ENCODE results near the gene STX11. TPM values are rescaled to one million over a fixed set of nuclear protein-coding genes. Genes with fewer than 3 reads are reported as not detected.

STX11 gene
- total and polyA plus RNA-seq, 2 experiments from 2014 or later: 1.1 to 2.2 TPM

DNA sequence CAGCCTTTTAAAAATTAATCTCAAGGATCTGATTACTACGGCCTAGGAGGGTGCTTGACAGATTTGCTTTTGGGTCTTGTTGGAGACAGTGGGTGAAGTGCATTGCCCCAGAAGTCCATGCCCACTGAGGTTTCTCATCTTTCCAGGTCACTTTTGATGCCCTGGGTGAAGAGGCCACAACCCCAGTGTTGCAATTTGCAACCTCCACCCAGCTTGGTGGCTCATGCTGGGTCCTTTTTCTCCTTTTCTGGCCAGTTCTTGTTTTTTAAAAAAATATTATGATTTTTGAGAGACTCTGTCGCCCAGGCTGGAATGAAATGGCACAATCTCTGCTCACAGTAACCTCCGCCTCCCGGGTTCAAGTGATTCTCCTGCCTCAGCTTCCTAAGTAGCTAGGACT is 9.4 kb downstream of the STX11 start:
- no peaks in the 10 kb centered on the region for H3K79me2 ChIP-seq (ENCODE audit: insufficient read depth)
- H3K9me2 ChIP-seq (ENCODE audit: insufficient read depth): no peaks in the 10 kb centered on the region
- H3K4me1 ChIP-seq (ENCODE audit: insufficient read depth): peaks cover 15% of the 10 kb centered on the region
- in situ Hi-C loops (cut with MboI): no loop called here
- no peaks in the 10 kb centered on the region for H4K20me1 ChIP-seq (ENCODE audit: insufficient read depth)
- no peak for TF ChIP-seq EZH2 (IDR thresholded peaks at IDR 0.05; ENCODE audit: insufficient read depth, poor library complexity, severe bottlenecking)
- TF ChIP-seq EZH2phosphoT487 (IDR thresholded peaks at IDR 0.05; ENCODE audit: insufficient read depth, low read depth): no peak
- H3K36me3 ChIP-seq (ENCODE audit: low read depth): no peaks in the 10 kb centered on the region
- no peak overlapping the region for H2AFZ ChIP-seq
- H3K27me3 ChIP-seq (replicated peaks; ENCODE audit: insufficient read depth): no peaks in the 10 kb centered on the region
- H3K4me3 ChIP-seq: no peak overlapping the region
- H3K9ac ChIP-seq: no peak overlapping the region
- no peak for DNase-seq
- WGBS, 2 experiments (ENCODE audit: low coverage in 1 of 2, low lambda C conversion rate in 2 of 2, missing lambda C conversion rate in 2 of 2): 89 to 96% methylated on average over 4 of the region's 4 CpGs
- no peak overlapping the region for H3K27ac ChIP-seq
- peaks cover 19% of the 10 kb centered on the region; the same call in 1 of the 2 replicates for H3F3A ChIP-seq (ENCODE audit: insufficient read depth)
- H3K4me2 ChIP-seq (ENCODE audit: unreplicated experiment): no peak overlapping the region
- no peaks in the 10 kb centered on the region for H3K9me3 ChIP-seq (ENCODE audit: low read depth)

DNA sequence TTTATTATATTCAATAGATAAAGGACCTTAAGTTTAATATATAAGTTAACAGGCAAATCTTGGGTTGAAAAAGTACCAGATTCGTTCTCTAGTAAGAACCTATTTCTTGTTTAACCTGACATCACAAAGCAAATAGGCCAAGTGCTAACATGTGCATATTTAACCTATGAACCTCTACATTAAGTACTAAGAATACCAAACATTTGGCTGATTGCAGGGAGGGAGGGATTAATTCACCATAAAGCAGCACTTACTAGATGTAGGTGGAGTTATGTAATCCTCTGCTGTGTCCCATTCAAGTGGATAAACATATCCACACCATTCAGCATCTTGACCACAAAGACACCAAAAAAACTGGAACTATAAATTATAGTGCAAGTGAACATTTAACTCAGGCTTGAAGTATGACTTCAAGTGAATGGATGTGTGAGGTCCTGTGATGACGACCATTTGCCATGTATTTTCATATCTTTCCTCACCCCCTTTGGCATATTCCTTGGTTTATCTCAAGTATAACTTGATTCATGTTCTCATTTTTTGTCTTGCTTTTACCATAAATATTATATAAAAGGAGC is 10.2 kb downstream of the STX11 start:
- Histone ChIP-seq H3K79me2 (ENCODE audit: insufficient read depth) (no peaks in the 10 kb centered on the region), H3K9ac (no peak overlapping the region), H3K27ac (no peak overlapping the region), H3K4me2 (ENCODE audit: unreplicated experiment) (no peak overlapping the region), H3K36me3 (ENCODE audit: low read depth) (no peaks in the 10 kb centered on the region), H3K4me3 (no peak overlapping the region), H3K27me3 (replicated peaks; ENCODE audit: insufficient read depth) (no peaks in the 10 kb centered on the region), H4K20me1 (ENCODE audit: insufficient read depth) (no peaks in the 10 kb centered on the region), H2AFZ (no peak overlapping the region), H3K9me2 (ENCODE audit: insufficient read depth) (no peaks in the 10 kb centered on the region), H3F3A (ENCODE audit: insufficient read depth) (peaks cover 19% of the 10 kb centered on the region; the same call in 1 of the 2 replicates), H3K4me1 (ENCODE audit: insufficient read depth) (peaks cover 15% of the 10 kb centered on the region), H3K9me3 (ENCODE audit: low read depth) (no peaks in the 10 kb centered on the region)
- in situ Hi-C loops (cut with MboI): no loop called here
- WGBS, 2 experiments (ENCODE audit: low coverage in 1 of 2, low lambda C conversion rate in 2 of 2, missing lambda C conversion rate in 2 of 2): 87 to 89% methylated on average over 2 of the region's 2 CpGs
- no peak for DNase-seq
- TF ChIP-seq EZH2 (IDR thresholded peaks at IDR 0.05; ENCODE audit: insufficient read depth, poor library complexity, severe bottlenecking): no peak
- no peak for TF ChIP-seq EZH2phosphoT487 (IDR thresholded peaks at IDR 0.05; ENCODE audit: insufficient read depth, low read depth)

DNA sequence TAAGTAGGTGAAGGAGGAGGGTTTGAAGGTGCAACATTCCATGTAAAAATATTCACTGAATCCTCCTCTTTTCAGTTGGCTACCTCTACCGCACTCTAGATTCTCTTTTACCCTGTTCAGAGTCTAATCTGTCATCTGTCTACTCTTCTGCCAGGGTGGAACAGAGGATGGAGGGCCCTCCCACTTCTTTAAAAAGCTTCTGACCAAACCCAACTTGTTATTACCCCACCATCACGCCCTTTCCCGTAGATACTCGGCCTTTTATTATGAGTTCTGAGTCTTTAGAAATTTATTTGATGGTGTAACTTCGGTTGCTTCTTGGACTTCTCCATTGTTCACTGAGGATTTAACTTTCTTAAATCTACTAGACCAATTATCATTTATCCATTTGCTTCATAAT is 11.7 kb downstream of the STX11 start:
- Histone ChIP-seq H3K27me3 (replicated peaks; ENCODE audit: insufficient read depth) (no peaks in the 10 kb centered on the region), H3K4me1 (ENCODE audit: insufficient read depth) (peaks cover 15% of the 10 kb centered on the region), H2AFZ (no peak overlapping the region), H3K9me2 (ENCODE audit: insufficient read depth) (no peaks in the 10 kb centered on the region), H4K20me1 (ENCODE audit: insufficient read depth) (no peaks in the 10 kb centered on the region), H3K36me3 (ENCODE audit: low read depth) (no peaks in the 10 kb centered on the region), H3K4me3 (no peak overlapping the region), H3K9ac (no peak overlapping the region), H3K9me3 (ENCODE audit: low read depth) (no peaks in the 10 kb centered on the region), H3K27ac (no peak overlapping the region), H3K4me2 (ENCODE audit: unreplicated experiment) (no peak overlapping the region), H3F3A (ENCODE audit: insufficient read depth) (peaks cover 19% of the 10 kb centered on the region; the same call in 1 of the 2 replicates), H3K79me2 (ENCODE audit: insufficient read depth) (no peaks in the 10 kb centered on the region)
- 86 to 88% methylated on average over 5 of the region's 5 CpGs for WGBS, 2 experiments (ENCODE audit: low coverage in 1 of 2, low lambda C conversion rate in 2 of 2, missing lambda C conversion rate in 2 of 2)
- in situ Hi-C loops (cut with MboI): no loop called here
- no peak for DNase-seq
- TF ChIP-seq EZH2 (IDR thresholded peaks at IDR 0.05; ENCODE audit: insufficient read depth, poor library complexity, severe bottlenecking) (no peak), EZH2phosphoT487 (IDR thresholded peaks at IDR 0.05; ENCODE audit: insufficient read depth, low read depth) (no peak)

DNA sequence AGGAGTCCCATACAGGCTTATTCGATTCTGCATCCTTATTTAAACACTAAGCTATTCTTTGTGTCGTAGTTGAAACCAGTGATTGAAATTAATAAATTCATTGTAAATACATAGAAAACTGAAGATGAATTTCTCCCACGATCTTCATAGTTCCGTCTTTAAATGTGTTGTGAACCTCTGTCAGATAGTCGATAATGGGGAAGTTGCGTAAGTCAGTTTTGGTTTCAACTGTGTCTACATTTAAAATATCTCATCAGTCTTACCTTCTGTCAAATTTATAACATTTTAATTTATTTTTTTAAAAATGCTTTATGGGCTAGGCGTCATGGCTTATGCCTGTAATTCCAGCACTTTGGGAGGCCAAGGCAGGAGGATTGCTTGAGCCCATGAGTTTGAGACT is 12.7 kb downstream of the STX11 start:
- no peaks in the 10 kb centered on the region for H3K36me3 ChIP-seq (ENCODE audit: low read depth)
- H3F3A ChIP-seq (ENCODE audit: insufficient read depth): peaks cover 12% of the 10 kb centered on the region; the same call in 1 of the 2 replicates
- H3K9me3 ChIP-seq (ENCODE audit: low read depth): no peaks in the 10 kb centered on the region
- no peak for TF ChIP-seq EZH2phosphoT487 (IDR thresholded peaks at IDR 0.05; ENCODE audit: insufficient read depth, low read depth)
- no peak for TF ChIP-seq EZH2 (IDR thresholded peaks at IDR 0.05; ENCODE audit: insufficient read depth, poor library complexity, severe bottlenecking)
- no peak for DNase-seq
- no peak overlapping the region for H3K4me3 ChIP-seq
- H2AFZ ChIP-seq: no peak overlapping the region
- no peak overlapping the region for H3K27ac ChIP-seq
- H3K9ac ChIP-seq: no peak overlapping the region
- no peaks in the 10 kb centered on the region for H3K9me2 ChIP-seq (ENCODE audit: insufficient read depth)
- H4K20me1 ChIP-seq (ENCODE audit: insufficient read depth): no peaks in the 10 kb centered on the region
- H3K79me2 ChIP-seq (ENCODE audit: insufficient read depth): no peaks in the 10 kb centered on the region
- H3K4me1 ChIP-seq (ENCODE audit: insufficient read depth): peaks cover 10% of the 10 kb centered on the region
- H3K27me3 ChIP-seq (replicated peaks; ENCODE audit: insufficient read depth): no peaks in the 10 kb centered on the region
- in situ Hi-C loops (cut with MboI): no loop called here
- 95 to 96% methylated on average over 7 of the region's 7 CpGs for WGBS, 2 experiments (ENCODE audit: low coverage in 1 of 2, low lambda C conversion rate in 2 of 2, missing lambda C conversion rate in 2 of 2)
- H3K4me2 ChIP-seq (ENCODE audit: unreplicated experiment): no peak overlapping the region

Measured in GM23248 (cell line).